Hepatocyte (in vitro differentiated cells): ENCODE measurements around the gene RERG.

Experiments used
- CTCF ChIP-seq: fragments of 200-600 bp; sonication (generic); IDR thresholded peaks from 2 replicates; pipeline ENCODE4 v1.5.1; 2016; ENCODE audit warnings: antibody characterized with exemption, mild to moderate bottlenecking; ENCODE audit not compliant: poor library complexity
- EZH2 ChIP-seq: fragments of 200-600 bp; sonication (generic); IDR thresholded peaks from 2 replicates; pipeline ENCODE4 v1.6.1; 2016; ENCODE audit warnings: antibody characterized with exemption, mild to moderate bottlenecking, borderline replicate concordance

DNA sequence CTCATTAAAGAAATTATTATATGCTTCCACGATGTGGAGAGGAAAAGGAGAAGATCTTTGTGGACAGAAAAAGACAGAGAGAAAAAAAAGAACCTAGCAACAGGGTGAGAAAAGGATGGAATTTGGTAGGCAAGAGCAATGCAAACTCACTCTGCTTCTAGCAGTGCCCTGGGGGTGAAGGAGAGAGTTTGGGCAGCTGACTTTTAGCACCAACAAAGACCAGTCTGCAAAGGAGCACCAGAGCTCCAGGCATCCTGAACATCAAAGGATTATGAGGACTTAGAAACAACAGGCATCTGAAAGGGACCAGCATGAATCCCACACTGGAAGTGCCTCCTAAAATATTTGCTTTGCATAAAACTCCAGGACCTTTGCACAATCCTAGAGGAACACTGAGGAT, 32.8 kb upstream of the RERG start:
- TF ChIP-seq EZH2: no peak
- TF ChIP-seq CTCF: no peak
